ENCODE measurements around the gene ZNF511.

The ZNF511 gene

DNA sequence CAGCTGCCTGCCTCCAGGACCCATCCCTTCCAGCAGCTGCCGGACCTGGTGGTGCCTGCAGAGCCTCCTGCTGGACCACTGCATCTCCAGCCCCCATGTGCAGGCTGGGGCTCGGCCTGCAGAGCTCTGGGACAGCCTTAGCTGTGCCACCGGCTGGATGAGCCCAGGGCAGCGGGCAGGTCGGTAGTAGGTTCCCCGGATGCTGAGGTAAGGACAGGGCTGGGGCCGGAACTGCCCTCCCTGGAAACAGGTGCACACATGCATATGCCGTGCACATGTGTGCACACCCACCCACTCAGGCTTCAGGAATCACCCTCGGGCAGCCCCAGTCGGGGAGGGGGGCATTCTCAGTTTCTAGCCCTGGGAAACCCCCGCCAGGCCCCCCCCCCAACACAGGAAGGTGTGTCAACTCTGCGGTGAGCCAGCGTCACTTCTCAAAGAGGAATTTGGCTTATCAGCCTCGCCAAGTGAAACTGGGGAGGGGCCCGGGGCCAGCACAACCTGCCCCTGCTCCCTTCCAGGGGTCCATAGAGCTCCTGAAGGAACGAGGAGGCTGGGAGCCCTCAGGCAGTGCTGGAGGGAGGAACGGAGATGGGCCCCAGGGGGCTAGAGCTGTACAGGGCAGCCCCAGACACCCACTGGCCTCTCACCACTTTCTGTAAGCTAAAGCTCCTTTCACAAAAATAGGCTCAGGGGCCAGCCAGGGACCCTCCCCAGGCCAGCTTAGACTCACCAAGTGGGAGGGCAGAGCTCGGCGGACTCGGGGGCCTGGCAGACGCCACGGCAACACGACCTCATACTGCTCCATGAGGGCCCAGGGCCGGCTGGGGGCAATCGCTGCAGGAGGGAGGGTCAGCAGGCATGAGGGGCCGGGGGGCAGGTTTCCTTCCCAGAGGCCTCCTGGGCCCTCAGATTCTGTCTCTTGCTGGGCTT lies 33.7 kb upstream of the ZNF511 start:
- no peak for DNase-seq (ENCODE audit: low spot score)

DNA sequence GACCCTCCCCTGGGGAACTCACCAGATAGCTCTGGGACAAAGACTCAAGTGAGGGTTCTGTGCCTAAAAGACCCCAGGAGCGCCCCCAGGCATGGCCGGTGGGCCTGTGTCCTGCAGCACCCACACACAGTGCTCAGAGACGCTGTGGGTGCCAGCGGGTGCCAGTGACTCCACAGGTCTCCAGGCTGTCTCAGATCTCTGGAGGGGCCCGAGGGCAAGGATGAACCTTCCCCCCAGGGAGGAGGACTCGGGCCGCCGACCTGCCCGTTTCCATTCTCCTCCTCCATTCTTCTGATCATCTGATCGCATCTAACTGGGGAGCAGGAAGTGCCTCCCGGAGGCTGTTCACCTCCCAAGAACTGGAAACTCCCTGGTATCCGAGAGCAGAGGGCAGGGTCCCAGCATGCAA lies 33.0 kb upstream of the ZNF511 start:
- DNase-seq (ENCODE audit: low spot score) = no peak

DNA sequence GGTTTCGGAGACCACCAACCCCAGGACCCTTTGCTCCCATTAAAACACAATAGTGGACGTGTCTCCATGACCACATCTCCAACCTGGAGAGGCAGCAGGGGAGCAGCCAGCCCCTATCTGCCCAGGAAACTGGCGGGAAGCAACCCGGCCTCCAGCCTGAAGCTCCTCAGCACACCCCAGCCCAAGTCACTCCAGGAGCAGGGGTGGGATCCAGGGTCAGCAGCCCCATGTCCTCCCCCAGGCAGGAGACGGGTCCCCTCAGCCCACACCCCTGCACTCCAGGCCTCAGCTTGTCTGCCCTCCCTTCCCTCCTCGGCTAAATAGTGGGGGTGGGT lies 32.6 kb upstream of the ZNF511 start:
- no peak for DNase-seq (ENCODE audit: low spot score)

DNA sequence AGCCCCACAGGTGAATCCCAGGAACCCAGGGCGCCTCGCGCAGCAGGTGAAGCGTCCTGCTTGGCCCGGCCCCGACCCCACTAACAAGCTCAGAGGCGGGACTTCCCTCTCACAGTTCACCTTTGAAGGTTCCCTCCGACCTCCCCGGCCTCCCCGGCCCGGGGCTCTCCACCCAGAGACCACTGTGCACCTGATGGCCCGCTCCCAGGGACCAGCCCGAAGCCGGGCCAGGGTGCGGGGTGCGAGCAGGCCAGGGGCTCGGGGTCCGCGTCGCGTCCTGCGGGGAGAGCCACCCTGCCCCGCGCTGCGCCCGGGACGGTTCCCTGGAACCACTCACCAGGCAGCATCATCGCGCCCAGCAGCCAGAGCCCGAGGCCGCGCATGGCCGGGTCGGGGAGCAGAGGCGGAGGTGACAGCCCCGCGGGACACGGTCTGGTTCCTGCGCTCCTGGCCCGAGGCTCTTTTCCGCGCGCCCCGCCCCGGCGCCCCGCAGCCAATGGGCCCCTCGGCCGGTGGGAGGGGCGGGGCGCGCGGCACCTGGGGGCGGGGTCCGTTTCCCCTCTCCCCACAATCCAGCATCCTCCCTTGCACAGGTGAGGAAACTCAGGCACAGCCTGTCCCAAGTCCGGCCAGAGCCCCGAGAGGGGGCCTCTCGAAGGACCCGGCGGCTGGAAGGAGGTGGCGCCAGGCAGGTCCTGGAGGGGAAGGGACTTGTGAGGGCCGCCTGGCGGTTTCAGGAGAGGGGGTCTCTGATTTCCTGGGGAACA lies 32.1 kb upstream of the ZNF511 start, which contains the start of gene ADAM8:
Gene ADAM8, minus strand, starts transcription at position 434 of the 767 bp plus-strand sequence. Its CDS starts 51 bp downstream, at position 383.
- DNase-seq (ENCODE audit: low spot score) = no peak

DNA sequence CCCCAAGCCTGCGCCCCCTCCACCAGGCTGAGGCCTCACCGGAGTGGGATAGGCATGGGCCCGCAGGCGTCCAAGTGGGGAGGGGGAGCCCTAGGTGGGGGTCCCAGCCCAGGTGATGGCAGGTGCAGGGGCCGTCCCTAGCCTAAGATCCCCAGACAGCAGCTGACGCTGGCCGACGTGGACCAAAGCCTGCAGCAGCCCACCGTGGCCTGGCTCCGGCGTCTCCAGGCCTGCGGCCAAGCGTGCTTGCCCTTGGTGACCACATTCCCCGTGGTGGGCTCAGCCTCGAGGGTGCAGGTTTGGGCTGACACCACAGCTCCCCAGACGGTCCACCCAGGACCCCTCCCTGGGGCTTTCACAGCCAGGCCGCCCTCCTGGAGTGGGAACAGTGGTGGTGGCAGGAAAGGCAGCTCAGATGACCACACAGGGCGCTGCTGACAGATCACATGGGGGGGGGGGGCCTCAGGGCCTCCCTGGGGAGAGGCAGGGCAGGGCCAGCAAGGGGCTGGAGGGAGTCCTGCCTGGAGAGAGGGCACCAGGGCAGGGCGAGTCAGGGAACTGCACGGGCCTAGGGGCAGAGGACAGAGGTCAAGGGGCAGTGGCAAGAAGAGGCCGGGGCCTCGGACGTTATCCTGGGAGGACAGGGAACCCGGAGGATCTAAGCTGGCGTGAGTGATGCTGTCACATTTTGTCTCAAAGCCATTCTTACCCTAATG lies 31.3 kb upstream of the ZNF511 start:
- no peak for DNase-seq (ENCODE audit: low spot score)

DNA sequence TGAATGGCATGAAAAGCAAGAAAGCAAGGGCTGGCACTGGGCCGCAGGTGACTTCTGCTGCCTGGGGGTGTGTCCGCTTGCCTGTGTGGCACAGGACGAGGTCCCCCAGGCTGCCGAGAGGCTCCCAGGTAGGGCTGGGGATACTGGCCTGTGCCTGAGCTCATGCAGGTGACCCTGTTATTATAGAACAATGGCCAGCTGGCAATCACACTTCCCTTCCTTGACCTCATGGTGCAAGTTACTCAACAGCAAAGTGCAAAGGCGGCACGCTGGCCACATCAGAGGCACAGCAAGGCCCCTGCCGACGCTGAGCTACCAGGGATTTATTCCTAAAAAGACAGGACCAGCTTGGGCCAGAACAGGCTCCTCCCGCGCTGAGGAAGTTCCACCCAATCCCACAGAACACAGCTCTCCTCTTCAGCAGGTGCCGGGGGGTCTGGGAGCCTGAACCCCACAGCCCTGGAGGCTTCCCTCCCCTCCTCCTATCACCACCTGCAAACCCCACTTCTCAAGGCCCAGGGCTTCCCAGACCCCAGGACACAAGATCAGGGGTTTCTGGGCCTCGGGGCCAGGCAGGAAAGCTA lies 30.6 kb upstream of the ZNF511 start:
- no peak for DNase-seq (ENCODE audit: low spot score)

DNA sequence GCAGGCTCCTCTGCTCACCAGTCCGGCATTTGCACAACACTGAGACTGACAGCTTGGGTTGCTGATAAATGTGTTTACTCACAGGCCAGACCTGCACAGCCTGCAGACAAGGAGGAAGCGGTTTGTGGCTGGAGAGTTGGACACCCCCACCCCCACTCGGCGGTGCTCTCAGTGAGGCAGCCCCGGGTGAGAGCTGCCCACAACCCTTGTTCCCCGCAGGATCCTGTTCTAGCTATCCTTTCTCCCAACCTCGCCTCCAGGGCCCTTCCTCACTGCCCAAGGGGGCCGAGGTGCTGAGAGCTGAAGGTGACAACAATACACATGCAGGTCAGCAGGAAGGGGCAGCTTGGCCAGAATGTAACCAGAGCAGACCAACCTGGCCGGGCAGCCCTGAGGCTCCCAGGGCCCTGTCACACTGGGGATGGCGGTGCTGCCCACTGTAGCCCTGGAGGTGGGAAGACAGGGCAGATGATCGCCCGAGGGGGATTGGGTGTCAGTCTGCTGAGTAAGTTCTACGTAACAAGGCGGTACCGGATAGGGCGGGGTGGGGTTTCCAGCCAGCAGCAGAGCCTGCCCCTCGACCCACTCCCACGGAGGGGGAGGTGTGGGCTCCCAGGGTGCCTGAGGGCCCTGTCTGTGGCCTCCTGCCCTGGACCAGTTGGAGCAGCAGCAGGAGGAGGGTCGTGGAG lies 30.0 kb upstream of the ZNF511 start:
- DNase-seq (ENCODE audit: low spot score) = no peak

DNA sequence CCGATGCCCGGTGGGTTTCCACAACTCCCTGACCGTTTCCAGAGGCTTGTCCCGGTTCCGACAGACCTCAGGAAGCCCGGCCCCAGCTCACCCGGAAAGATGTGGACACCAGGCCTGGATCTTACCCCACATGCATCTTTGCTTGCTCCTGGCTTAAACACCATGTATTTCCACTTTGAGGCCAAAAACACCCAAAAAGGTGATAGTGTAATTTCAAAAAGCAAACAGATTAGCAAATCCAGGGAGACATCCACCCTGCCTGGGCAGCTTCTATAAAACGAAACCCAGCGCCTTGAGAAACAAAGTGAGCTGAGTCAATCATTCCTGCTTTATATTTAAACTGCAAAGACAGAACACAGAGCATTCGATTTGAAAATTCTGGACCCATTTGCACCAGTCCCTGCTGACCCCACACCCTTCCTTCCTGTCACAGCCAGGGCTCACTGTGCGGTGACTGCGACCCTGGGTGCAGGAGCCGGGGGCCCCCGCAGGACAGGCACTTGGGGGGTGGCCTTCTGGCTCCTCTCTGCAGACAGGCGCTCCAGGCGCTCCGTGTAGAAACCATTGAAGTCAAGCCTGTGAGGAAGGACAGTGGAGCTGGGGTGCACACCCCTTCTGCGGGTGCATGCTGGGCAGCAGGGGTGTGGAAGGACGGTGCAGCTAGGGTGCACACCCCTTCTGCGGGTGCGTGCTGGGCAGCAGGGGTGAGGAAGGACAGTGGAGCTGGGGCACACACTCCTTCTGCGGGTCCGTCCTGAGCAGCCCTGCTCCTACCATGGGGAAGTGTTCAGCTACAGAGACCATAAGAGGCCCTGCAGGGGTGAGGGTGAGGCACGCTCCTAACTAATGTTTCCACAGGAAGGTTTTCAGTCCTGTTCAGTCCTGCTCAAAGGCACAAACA lies 29.1 kb upstream of the ZNF511 start:
- no peak for DNase-seq (ENCODE audit: low spot score)

DNA sequence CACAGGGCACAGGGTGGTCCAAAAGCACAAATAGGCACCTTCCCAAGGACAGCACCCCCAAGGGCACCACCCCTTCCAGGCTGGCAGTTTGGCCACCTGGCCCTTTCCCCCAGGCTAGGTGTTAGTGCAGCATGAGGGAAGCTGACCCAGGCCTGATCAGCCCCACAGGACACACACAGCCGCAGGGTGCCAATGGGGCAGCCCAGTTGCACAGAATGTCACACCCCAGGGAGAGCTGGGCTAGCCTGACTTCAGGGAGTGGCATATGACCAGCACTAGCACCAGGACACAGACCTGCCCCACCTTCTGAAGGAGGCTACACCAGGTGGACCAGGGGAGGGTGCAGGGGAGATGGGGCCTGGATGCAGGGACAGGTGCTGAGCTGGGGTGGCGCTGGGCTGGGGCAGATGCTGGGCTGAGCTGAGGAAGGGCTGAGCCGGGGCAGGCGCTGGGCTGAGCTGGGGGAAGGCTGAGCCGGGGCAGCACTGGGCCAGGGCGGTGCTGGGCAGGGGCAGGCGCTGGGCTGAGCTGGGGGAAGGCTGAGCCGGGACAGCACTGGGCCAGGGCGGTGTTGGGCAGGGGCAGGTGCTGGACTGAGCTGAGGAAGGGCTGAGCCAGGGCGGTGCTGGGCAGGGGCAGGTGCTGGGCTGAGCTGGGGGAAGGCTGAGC lies 28.2 kb upstream of the ZNF511 start:
- no peak for DNase-seq (ENCODE audit: low spot score)

DNA sequence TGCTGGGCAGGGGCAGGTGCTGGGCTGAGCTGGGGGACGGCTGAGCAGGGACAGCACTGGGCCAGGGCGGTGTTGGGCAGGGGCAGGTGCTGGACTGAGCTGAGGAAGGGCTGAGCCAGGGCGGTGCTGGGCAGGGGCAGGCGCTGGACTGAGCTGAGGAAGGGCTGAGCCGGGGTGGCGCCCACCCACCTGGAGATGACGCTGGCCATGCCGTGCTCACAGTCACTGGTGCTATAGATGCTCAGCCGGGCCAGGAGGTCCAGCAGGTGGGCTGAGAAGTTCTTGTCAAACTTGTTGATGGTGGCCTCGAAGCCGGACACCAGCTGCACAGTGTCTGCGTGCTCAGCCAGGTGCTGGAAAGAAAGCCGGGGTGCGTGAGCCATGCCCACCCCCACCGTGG lies 27.6 kb upstream of the ZNF511 start:
- no peak for DNase-seq (ENCODE audit: low spot score)

DNA sequence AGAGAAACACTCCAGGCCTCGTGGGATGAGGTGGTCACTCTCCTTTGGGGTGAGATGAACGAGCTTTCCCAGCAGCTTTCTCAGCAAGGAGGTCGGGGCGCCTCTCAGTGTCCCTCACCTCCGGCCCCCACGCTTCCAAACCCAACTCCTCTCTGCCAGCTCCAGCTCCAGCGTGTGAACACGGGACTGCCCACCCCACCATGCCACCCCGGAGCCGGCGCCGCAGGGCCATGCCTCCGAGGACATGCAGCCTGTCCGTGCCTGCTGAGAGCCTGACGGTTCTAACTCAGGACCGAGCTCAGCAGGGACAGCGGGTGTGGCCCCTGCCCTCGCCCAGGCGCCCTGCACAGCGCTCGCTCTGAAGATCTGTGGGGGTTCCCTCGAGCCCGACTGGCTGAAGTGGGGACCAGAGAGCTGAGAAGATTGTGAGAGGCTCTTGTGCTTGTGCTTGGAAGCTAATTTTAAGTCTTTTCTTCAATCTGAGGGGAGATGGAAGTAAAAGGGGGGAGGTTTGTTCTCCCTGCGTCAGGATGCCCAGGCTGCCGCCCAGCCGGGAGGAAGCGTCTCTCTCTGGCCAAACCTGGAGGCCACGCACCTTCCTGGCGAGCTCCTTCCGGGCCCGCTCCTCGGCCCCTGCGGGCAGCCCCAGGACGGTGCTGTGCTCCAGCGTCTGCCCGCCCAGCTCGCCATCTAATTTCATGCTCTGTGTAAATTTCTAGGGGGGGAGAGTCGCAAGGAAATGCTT lies 26.9 kb upstream of the ZNF511 start:
- no peak for DNase-seq (ENCODE audit: low spot score)

DNA sequence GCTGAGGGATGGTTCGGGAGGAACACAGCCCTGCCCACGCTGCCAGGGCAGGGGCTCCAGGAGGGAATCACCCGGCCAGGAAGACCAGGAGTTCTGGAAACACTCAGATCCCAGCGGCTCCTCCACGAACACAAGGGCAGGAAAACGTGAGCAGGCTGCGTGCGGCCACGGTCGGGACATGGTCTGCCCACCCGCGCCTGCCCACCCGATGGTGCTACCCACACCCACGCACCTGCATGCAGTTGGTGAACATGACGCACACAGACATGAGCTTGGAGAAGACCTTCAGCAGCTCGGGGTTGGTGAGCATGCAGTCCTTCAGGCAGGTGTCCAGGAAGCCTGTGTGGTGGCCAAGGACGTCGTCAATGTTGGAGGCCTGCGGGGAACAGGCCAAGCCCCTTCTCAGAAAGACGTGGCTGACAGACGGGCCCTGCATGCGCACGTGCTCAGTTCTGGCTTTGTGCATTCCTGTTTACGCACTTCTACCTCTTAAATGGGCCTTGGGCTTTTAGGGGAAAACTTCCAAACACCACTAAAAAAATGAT lies 25.8 kb upstream of the ZNF511 start:
- DNase-seq (ENCODE audit: low spot score) = no peak

DNA sequence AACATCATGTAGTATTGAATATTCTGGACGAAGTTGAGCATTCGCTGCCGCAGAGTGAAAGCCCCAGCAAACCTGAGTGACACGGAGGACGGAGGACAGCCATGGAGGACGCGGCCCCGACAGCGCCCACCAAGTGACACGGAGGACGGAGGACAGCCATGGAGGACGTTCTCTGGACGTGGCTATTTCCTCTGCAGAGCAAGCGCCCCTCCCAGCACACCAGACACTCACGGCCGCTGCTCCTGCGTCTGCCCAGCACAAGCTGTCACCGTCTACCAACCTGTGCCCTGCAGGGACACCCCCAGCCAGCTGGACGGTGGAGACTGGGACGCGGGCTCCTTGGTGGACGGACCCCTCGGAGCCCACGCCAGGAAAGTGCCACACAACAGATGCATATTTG lies 24.8 kb upstream of the ZNF511 start:
- DNase-seq (ENCODE audit: low spot score) = no peak

DNA sequence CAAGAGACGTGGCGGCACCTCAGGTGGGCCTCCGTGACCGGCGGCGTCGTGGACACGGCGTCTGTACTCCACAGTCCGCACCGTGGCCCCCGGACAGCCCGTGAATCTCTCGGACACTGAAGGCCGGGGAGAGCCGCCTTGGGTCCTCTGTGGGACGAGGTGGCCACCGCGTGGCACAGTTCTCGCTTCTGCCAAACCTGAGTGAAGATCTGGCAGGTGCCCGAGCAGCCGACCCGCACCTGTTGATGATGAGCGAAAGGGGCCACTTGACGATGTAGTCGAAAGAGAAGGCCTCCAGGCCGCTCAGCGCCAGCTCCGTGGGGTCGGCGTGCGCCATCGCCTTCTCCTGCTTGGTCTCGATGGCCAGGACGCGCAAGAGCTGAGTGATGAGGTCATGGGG lies 23.5 kb upstream of the ZNF511 start:
- no peak for DNase-seq (ENCODE audit: low spot score)

DNA sequence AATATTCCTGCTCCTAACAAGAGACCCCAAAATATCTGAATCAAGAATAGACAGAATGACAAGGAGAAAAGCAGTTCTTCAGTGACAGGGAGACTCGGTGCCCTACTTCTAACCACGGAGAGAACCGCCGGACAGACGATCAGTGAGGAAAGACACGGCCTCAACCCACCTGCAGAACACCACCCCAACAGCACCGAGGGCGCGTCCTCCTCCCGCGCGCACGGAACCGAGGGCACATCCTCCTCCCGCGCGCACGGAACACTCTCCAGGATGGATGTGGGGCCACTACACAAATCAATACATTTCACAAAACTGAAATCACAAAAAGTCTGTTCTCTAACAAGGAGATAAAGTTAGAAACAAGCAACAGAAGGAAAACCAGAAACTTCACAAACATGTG lies 22.3 kb upstream of the ZNF511 start:
- DNase-seq (ENCODE audit: low spot score) = no peak

DNA sequence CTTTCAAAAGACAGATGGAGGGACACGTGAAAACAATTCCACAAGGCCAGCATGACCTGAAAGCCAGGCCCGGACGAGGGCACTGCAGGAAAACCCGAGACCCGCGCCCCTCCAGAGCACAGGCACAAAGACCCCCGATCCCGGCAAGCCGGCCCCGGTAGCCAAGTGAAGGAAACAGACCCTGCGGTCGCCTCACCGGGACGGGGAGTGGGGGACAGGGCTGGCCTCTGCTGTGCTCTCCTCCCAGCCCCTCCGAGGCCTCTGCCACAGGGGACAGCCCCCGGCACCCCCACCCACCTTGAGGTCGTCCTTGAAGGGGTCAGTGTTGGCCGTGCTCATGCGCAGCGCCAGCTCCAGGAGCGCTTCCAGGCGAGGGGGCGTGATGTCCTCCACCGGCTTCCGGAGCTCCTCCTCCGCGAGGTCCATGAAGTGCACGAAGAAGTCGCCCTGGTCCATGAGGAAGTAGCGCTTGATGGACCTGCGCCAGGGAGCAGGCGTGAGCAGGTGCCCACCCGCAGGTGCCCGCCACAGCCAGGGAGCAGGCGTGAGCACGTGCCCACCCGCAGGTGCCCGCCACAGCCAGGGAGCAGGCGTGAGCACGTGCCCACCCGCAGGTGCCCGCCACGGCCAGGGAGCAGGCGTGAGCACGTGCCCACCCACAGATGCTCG lies 20.7 kb upstream of the ZNF511 start:
- DNase-seq (ENCODE audit: low spot score) = no peak

DNA sequence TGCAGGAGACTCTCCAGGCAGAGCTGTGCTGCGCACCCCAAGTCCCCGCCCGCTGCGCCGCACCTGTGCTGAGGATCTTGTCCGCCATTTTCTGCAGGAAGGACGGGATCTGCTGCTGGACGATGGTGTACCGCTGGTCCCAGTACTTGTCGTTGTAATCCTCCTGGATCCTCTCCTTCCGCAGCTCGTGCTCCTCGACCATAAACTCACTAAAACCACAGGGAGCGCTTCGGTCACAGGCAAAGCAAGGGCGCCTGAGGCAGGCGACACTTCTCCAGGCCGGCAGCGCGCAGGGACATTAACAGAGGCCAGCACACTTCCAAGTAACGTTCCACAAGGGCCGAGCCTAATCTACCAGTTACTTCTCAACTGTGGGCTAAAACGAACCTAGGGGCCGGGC lies 19.0 kb upstream of the ZNF511 start:
- no peak for DNase-seq (ENCODE audit: low spot score)

Measured in kidney capillary endothelial cell (primary cell).